Measurements from ENCODE around the gene ZYX.
A peak's percentile ranks its signal among the peaks of the same experiment; 100 is the strongest.

Gene ZYX

DNA sequence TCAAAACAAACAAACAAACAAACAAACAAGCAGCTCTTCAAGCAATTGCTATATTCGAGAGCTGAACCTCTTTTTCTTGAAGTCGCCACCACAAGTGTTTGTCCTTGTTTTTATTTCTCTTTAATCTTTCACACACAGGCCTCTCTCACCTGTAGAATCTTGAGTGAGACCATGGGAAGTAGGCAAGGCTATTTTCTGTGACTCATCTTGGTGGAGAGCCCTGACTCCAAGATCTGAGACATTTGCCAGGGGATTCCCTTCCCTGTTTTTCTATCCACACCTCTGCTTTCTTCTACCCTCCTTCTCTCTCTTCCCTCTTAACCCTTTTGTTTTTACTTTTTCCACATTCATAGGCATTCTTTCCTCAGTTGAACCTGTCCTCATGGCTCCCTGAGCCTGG, 54.1 kb downstream of the ZYX start:
- DNase-seq (ENCODE audit: low read depth in 2 of 2) = peak in 1 of 2 donors; percentile 28
- H3K4me3 ChIP-seq (replicated peaks in 1 of 2; ENCODE audit: low read depth in 2 of 2, low read length in 2 of 2) = no peak overlapping the region
- TF ChIP-seq CTCF (IDR thresholded peaks at IDR 0.05; ENCODE audit: low read depth, low read length) = no peak

DNA sequence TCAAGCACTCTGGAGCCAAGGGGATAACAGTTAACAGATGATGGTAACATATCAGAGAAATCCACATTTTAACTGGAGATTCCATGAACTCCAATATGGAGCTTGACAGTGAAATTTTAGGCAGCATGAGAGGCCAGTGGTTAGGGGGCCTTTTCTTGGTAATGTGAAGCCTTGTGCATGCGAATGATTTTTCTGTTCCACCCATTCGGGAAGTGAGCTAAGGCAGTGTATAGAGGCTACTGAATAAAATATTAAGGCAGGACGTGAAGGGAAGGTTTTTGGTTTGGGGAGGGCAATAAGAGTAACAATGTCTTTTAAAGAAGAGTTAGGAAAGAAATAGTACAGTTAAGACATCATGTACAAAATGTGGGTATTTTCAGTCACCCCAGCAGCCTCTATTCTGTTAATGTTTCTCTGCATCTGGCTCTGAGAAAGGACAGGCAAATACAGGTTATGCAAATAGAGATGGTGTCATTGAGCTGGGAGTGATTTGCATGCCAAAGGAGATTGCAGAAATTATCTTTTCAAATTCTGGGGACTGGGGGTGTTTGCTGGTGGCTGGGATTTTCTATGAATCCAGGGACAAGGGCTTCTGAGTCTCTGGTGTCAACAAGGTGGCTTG, 55.3 kb downstream of the ZYX start:
- no peak overlapping the region for H3K4me3 ChIP-seq (replicated peaks in 1 of 2; ENCODE audit: low read depth in 2 of 2, low read length in 2 of 2)
- TF ChIP-seq CTCF (IDR thresholded peaks at IDR 0.05; ENCODE audit: low read depth, low read length) = no peak
- no peak for DNase-seq (ENCODE audit: low read depth in 2 of 2)

GRCh38 chr7:143437578-143437977, 56.4 kb downstream of the ZYX start:
- H3K4me3 ChIP-seq (replicated peaks in 1 of 2; ENCODE audit: low read depth in 2 of 2, low read length in 2 of 2) = no peak overlapping the region
- TF ChIP-seq CTCF (IDR thresholded peaks at IDR 0.05; ENCODE audit: low read depth, low read length) = no peak
- no peak for DNase-seq (ENCODE audit: low read depth in 2 of 2)

DNA sequence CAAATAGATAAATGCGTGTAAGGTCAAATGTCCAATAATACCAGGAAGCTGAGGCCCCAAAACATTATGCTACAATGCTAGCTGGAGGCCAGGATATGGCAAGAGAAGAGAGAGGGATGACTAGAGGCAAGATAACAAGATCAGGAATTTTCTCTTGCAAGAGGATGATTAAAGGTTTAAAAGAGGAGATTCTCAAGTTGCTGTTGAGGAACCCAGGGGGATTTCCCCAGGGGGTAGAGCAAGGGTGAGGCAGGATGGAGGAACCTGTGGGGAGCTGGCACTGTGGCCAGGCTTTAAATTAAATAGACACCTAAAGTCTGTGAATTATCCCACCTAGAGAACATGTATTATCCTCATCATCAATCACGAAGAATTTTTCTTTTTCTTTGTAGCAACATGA, 58.7 kb downstream of the ZYX start:
- TF ChIP-seq CTCF (IDR thresholded peaks at IDR 0.05; ENCODE audit: low read depth, low read length) = no peak
- no peak for DNase-seq (ENCODE audit: low read depth in 2 of 2)
- no peak overlapping the region for H3K4me3 ChIP-seq (replicated peaks in 1 of 2; ENCODE audit: low read depth in 2 of 2, low read length in 2 of 2)
